Effector memory CD8-positive, alpha-beta T cell (primary cell): ENCODE results near the gene MAP7.
A peak's percentile ranks its signal among the peaks of the same experiment; 100 is the strongest.
"Not testable (repeated sequence)": the region's sequence is repeated elsewhere in the genome, so short reads cannot be mapped to it uniquely, and the experiment has no call there.

ENCODE experiments used
- ATAC-seq: fragments of 150-1000 bp; cut with Tn5 transposase; replicated peaks from 2 replicates; pipeline ENCODE4 v1.10.0; 2021; ENCODE audit warnings: mild to moderate bottlenecking, moderate library complexity
- DNase-seq, 3 experiments: peaks; one replicate each; pipeline ENCODE4 v3.0.0; 2021
- H3K27ac Mint-ChIP-seq, 2 donors: one replicate each; pipeline ENCODE4 v1.8.0; 2022; ENCODE audit warnings: mild to moderate bottlenecking in 2 of 2, mixed read lengths in 2 of 2, moderate library complexity in 2 of 2
- H3K27me3 Mint-ChIP-seq, 2 donors: one replicate each; pipeline ENCODE4 v1.8.0; 2022; ENCODE audit warnings: mixed read lengths in 2 of 2
- H3K36me3 Mint-ChIP-seq: one replicate; pipeline ENCODE4 v1.8.0; 2022; ENCODE audit warnings: mild to moderate bottlenecking, moderate library complexity, mixed read lengths; ENCODE audit not compliant: insufficient read depth
- H3K4me1 Mint-ChIP-seq, 2 donors: one replicate each; pipeline ENCODE4 v1.8.0; 2022; ENCODE audit warnings: low read depth in 2 of 2, mixed read lengths in 2 of 2
- H3K4me3 Mint-ChIP-seq, 2 donors: one replicate each; pipeline ENCODE4 v1.8.0; 2022; ENCODE audit warnings: mild to moderate bottlenecking in 2 of 2, mixed read lengths in 2 of 2, moderate library complexity in 2 of 2
- H3K9me3 Mint-ChIP-seq, 2 donors: one replicate each; pipeline ENCODE4 v1.8.0; 2022; ENCODE audit warnings: mixed read lengths in 2 of 2
- total RNA-seq, 9 experiments: gene quantifications; one replicate each; lab custom pipeline; 2026; lab: John Stamatoyannopoulos, UW

Gene MAP7
- total RNA-seq, result 0.13 to 3.0 (median 1.4) reads per million in 9 experiments

DNA sequence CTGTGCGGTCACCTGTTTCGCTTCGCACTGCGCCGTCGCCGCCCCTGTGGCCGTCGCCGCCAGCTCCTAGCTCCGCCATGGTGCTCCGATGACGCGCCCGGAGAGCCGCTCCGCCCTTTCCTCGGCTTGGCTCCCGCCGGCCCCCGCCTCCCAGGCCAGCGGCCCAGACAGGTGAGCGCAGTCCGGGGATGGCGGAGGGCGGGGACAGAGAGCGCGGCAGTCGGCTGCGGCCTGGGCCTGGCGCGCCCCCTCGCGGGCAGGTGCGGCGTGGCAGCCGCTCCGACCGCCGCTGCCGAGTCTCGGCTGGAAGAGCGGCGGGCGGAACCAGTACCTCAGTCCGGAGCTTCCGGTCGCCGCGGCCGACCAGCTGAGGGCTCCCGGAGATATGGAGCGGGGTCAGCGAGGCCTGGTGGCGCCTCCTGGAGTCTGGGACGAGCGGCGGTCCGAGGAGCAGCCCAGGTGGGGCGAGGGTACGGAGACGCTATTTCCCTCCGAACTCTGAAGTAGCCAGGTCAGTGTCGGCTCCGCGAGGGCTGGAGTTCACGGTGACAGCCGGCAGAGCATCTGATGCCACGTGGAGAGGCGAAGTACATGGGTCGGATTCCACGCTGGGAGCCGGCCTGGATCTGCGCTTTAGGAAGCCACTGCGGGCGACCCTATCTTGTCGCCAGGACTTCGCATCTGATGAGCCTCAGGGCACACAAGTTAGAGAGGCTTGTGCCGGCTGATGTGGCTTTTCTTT lies at the start of gene MAP7:
Gene MAP7, minus strand, starts transcription at position 93 of the 742 bp plus-strand sequence. Its CDS starts 14 bp downstream, at position 79.
- Mint-ChIP-seq H3K27ac (no peak within 1 kb of the TSS), H3K4me3 (peak within 1 kb of the TSS; percentile 66 to 70), H3K36me3 (peaks cover 7% of the 10 kb centered on the region), H3K9me3 (no peaks in the 10 kb centered on the region), H3K4me1 (peaks cover 4 to 5% of the 10 kb centered on the region in 2 donors), H3K27me3 (peaks cover 32 to 37% of the 10 kb centered on the region in 2 donors)
- peak; percentile 50 to 55 (median 51) for DNase-seq
- peak; percentile 90 for ATAC-seq

DNA sequence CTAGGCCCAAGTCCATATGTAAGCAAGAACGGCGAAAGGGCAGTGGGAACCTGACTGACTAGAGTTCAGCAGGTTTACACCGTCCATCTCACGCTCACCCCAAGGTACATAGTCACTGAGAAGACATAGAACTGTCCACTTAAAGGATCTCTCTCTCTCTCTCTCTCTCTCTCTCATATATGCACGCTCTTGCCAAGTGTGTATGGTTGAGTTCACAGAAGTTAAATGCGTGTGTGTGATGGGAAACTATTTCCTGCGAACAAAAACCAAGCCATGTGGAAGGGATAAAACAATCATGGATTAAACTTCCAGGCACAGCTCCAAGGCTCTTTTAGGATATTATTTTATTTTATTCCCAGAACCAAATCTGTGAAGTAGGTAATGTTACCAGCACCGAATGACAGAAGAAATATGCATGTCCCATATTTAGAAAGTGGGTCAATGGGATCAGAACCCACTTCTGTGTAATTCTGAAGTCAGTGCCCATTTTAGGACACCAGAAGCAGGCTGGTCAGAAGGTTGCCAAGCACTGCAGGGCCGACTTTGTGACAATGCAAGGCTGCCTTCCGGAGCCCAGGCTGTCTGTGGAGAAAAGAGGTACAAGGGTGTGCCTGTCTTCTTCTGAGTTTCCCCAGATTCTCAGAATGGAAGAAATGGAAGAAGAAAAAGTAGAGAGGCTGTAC lies 49.2 kb upstream of the MAP7 start:
- H3K27ac Mint-ChIP-seq, result peak overlapping the region; percentile 33 to 78
- H3K4me1 Mint-ChIP-seq, result peaks cover 11 to 14% of the 10 kb centered on the region in 2 donors
- peaks cover 42% of the 10 kb centered on the region for H3K36me3 Mint-ChIP-seq
- ATAC-seq (no peak), DNase-seq (no peak)
- no peak overlapping the region for H3K4me3 Mint-ChIP-seq
- no peaks in the 10 kb centered on the region for H3K27me3 Mint-ChIP-seq
- H3K9me3 Mint-ChIP-seq, result no peaks in the 10 kb centered on the region

DNA sequence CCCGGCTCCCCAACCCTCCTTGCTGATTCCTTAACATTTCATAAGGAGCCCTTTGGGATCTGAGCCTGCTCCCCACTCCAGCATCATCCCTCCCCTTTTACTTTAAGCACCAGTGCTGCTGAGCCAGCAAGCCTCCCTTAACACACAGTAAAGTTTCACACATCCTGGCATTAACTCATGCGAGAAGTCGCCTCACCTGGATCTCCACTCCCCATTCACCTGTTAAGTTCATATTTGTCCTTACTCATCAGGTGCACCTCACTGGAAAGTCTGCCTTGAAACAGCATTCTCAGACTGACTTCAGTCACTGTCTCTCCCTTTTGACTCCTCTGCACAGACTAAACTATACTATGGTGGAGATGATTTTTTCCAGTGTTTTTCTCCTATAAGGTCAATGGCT lies 47.8 kb upstream of the MAP7 start:
- ATAC-seq, result no peak
- Mint-ChIP-seq H3K9me3 (no peaks in the 10 kb centered on the region), H3K27ac (peak overlapping the region; percentile 8 to 49)

DNA sequence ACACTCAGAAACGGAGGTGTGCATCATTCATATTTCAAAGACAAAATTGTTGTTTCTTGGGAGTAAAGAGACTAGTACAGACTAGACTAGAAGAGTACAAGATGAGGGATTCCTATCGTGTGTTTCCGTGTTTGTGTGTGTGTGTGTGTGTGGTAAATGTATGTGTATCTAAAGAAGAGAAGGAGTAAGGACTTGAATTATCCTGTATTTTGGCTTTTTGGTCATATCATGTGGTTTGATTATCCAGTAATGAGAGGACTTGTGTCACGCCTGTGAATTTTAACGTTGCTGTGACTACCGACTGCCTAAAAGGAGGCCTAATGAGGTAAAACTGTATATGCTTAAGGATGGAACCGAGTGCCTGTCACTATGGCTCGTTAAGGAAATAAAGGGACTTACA lies 44.4 kb upstream of the MAP7 start:
- Mint-ChIP-seq H3K9me3 (no peaks in the 10 kb centered on the region), H3K4me1 (peaks cover 23 to 24% of the 10 kb centered on the region in 2 donors), H3K27me3 (no peaks in the 10 kb centered on the region)

More for the DNA sequence above, 47.8 kb upstream of the MAP7 start:
- Mint-ChIP-seq H3K4me1 (peaks cover 23 to 24% of the 10 kb centered on the region in 2 donors), H3K36me3 (peaks cover 34% of the 10 kb centered on the region), H3K4me3 (no peak overlapping the region), H3K27me3 (no peaks in the 10 kb centered on the region)
- no peak for DNase-seq

DNA sequence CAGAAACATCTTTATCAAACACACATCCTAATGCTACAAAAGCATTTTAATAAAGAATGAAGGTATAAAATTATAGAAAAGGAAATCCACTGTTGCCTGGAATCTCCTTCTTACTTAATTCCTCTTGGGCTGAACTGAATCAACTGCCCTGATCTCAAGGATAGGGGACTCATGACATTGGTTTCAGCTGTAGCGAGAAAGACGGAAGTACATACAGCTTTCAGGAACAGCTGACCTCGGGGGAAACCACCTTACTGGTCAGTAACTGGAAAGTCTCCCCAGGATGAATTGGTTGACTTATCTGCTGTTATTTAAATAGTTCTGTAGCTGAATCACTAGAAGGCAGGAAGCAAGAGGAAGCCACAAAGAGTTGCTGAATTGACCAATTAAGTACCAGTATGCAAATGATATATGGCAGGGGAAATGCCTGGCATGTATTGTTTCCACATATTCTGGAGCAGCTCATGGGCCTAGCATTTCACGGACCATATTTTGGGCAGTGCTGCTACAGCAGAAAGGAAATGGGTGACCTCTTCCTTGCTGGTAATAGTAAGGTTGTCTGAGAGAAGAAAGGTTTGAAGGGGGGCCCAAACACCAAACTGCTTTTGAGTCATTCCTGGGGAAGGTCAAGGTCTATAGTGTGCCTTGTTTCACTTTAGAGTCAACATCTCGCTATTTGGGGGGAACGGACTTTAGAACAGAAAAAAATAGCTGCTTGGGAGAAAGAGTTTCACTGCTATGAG lies 43.7 kb upstream of the MAP7 start:
- Mint-ChIP-seq H3K9me3 (no peaks in the 10 kb centered on the region), H3K27me3 (no peaks in the 10 kb centered on the region), H3K4me1 (peaks cover 23 to 24% of the 10 kb centered on the region in 2 donors), H3K27ac (peak overlapping the region; percentile 83 to 84), H3K4me3 (peak overlapping the region; percentile 66 to 72), H3K36me3 (peaks cover 53% of the 10 kb centered on the region)
- DNase-seq (peak; percentile 15 to 24 (median 17)), ATAC-seq (peak; percentile 93)

More for the DNA sequence above, 44.4 kb upstream of the MAP7 start:
- ATAC-seq (no peak), DNase-seq (no peak)
- Mint-ChIP-seq H3K27ac (peak overlapping the region; percentile 83 to 84), H3K4me3 (peak overlapping the region; percentile 66 to 72), H3K36me3 (peaks cover 47% of the 10 kb centered on the region)

DNA sequence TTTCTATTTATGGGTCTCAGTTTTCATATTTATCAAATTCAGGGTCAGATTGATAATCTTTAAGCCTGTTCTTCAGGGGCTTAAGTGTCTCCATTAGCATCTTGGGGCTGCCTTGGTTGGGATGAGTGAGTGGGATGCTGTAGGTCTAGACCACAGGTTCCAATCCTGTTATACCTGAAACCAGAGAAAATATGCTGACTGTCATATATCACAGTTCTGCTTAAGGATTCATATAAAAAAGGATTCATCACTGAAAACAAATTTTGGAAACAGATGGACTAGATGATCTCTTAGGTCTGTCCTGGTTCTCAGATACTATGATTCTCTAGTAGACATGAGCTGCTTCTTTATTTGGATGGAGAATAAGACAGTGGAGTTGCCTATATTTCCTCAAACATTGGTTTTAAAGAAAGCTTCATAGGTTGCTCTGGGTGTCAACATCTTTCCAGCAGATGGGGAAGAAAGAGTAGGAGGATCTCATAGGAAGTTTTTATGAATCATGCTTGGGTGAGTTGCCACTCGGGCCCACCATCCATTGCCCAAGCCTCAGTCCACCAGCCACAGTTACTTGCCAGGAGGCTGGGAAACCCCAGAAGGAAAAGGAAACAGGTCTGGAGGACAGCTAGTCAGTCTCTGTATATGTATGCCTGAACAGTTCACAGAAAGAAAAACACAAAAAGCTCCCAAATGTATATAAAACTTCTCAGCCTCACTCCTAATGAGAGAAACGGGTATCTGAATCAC lies 42.9 kb upstream of the MAP7 start:
- Mint-ChIP-seq H3K4me1 (peaks cover 23 to 24% of the 10 kb centered on the region in 2 donors), H3K9me3 (no peaks in the 10 kb centered on the region), H3K36me3 (peaks cover 57% of the 10 kb centered on the region), H3K27me3 (no peaks in the 10 kb centered on the region), H3K4me3 (no peak overlapping the region), H3K27ac (peak overlapping the region; percentile 83 to 84)
- no peak for ATAC-seq
- no peak for DNase-seq

DNA sequence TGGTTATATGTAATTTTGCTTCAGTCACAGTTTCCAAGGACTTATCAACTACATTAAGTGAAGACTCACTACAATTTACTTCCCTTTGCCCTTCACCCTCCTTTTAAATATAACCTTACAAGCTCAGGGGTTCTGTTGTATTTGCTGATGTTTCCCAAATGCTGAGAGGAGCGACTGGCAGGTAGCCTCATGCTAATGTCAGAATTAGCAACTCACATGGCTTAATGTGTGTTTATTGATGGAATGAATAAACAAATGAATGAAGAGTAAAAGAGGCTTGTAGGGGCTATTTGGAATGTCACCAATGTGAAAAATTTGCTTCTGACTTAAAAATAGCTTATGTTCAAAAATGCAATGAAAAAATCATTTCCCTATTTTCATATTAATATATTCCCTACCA lies 41.4 kb upstream of the MAP7 start:
- ATAC-seq, result no peak
- Mint-ChIP-seq H3K4me1 (peaks cover 23 to 24% of the 10 kb centered on the region in 2 donors), H3K4me3 (no peak overlapping the region), H3K27me3 (no peaks in the 10 kb centered on the region), H3K9me3 (no peaks in the 10 kb centered on the region), H3K27ac (no peak overlapping the region), H3K36me3 (peaks cover 54% of the 10 kb centered on the region)
- no peak for DNase-seq

DNA sequence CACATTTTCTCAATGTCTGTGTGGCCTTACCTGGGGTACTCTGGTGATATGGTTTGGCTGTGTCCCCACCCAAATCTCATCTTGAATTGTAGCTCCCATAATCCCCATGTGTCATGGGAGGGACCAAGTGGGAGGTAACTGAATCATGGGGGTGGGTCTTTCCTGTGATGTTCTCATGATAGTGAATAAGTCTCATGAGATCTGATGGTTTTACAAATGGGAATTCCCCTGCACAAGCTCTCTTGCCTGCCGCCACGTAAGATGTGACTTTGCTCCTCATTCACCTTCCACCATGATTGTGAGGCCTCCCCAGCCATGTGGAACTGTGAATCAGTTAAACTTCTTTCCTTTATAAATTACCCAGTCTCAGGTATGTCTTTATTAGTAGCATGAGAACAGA lies 40.6 kb upstream of the MAP7 start:
- H3K9me3 Mint-ChIP-seq, result not testable (repeated sequence)

DNA sequence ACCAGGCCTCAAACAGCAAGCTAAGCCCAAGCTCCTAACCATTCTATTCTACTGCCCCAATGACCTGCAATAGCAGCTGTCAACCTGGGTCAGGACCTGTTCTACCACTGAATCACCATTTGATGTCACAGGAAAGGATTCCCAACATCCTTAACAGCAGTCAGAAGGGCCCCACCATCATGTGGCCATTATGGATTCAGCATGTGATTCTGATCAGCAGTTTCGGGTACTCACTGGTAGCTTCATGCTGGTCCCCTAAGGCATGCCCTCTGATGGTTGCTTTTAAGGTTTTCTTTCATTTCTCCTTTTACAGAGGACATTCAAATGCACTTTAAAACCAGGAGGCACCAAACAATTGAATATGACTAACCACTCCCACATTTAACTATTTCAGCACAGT lies 37.3 kb upstream of the MAP7 start:
- peak overlapping the region in 1 of 2 donors; percentile 38 for H3K27ac Mint-ChIP-seq
- no peak for ATAC-seq

More for the DNA sequence above, 40.6 kb upstream of the MAP7 start:
- H3K4me1 Mint-ChIP-seq, result peaks cover 19 to 20% of the 10 kb centered on the region in 2 donors
- not testable (repeated sequence) for H3K27me3 Mint-ChIP-seq, DNase-seq, ATAC-seq, H3K4me3 Mint-ChIP-seq
- peaks cover 51% of the 10 kb centered on the region for H3K36me3 Mint-ChIP-seq
- peak overlapping the region; percentile 32 to 53 for H3K27ac Mint-ChIP-seq

DNA sequence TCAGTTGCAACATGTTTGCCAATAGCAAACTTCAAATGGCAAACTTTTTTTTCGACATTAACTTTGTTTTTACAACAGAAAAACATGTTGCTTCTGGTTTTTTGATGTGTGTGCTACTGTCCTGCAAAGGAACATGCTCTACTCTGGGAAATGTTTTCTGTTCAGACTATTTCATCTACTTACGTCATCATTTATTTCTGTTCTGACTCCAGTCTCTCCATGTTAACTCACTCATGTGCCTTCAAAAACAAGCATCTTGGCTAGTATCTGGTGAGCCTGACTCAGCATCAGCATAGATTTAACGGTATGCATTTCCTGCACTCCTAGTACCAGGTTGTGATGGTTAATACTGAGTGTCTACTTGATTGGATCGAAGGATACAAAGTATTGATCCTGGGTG lies 36.1 kb upstream of the MAP7 start:
- no peak overlapping the region for H3K4me3 Mint-ChIP-seq
- H3K27me3 Mint-ChIP-seq, result no peaks in the 10 kb centered on the region
- H3K36me3 Mint-ChIP-seq, result peaks cover 59% of the 10 kb centered on the region
- peaks cover 0 to 3% of the 10 kb centered on the region in 2 donors for H3K4me1 Mint-ChIP-seq
- DNase-seq, result no peak
- H3K27ac Mint-ChIP-seq, result no peak overlapping the region
- no peaks in the 10 kb centered on the region for H3K9me3 Mint-ChIP-seq
- no peak for ATAC-seq

More for the DNA sequence above, 37.3 kb upstream of the MAP7 start:
- Mint-ChIP-seq H3K27me3 (no peaks in the 10 kb centered on the region), H3K9me3 (no peaks in the 10 kb centered on the region), H3K36me3 (peaks cover 62% of the 10 kb centered on the region), H3K4me1 (peaks cover 0 to 3% of the 10 kb centered on the region in 2 donors), H3K4me3 (no peak overlapping the region)
- no peak for DNase-seq

DNA sequence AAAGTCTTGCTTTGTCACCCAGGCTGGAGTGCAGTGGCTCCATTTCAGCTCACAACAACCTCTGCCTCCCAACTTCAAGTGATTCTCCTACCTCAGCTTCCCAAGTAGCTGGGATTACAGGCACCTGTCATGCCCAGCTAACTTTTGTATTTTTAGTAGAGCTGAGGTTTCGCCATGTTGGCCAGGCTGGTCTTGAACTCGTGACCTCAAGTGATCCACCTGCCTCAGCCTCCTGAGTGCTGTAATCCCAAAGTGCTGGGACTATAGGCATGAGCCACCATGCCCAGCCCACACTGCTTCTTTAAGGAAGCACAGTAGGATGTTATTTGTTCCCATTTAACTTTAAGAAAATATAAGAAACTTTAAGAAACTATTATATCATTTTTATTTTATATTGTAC lies 35.3 kb upstream of the MAP7 start:
- peaks cover 59% of the 10 kb centered on the region for H3K36me3 Mint-ChIP-seq
- not testable (repeated sequence) for H3K27ac Mint-ChIP-seq, H3K27me3 Mint-ChIP-seq

DNA sequence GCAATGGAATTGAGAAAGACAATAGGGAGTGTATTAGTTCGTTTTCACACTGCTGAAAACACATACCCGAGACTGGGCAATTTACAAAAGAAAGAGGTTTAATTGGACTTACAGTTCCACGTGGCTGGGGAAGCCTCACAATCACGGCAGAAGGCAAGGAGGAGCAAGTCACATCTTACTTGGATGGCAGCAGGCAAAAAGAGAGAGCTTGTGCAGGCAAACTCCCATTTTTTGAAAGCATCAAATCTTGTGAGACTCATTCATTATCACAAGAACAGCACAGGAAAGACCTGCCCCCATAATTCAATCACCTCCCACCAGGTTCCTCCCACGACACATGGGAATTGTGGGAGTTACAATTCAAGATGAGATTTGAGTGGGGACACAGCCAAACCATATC lies 34.1 kb upstream of the MAP7 start:
- ATAC-seq, H3K27me3 Mint-ChIP-seq, DNase-seq, H3K9me3 Mint-ChIP-seq, H3K4me3 Mint-ChIP-seq, H3K4me1 Mint-ChIP-seq: not testable (repeated sequence)
- Mint-ChIP-seq H3K27ac (peak overlapping the region in 1 of 2 donors; percentile 68), H3K36me3 (peaks cover 59% of the 10 kb centered on the region)

More for the DNA sequence above, 35.3 kb upstream of the MAP7 start:
- not testable (repeated sequence) for H3K4me1 Mint-ChIP-seq, H3K4me3 Mint-ChIP-seq, ATAC-seq, DNase-seq, H3K9me3 Mint-ChIP-seq
